GM12801 (cell line): ENCODE data around the gene TFPT.

Experiments used
- TF ChIP-seq, protein P1 (sequence below): IDR thresholded peaks from one replicate; pipeline ENCODE4 v1.5.1; 2011; ENCODE audit warnings: control low read depth; ENCODE audit not compliant: insufficient read length; ENCODE audit errors: extremely low read depth

Gene TFPT

DNA sequence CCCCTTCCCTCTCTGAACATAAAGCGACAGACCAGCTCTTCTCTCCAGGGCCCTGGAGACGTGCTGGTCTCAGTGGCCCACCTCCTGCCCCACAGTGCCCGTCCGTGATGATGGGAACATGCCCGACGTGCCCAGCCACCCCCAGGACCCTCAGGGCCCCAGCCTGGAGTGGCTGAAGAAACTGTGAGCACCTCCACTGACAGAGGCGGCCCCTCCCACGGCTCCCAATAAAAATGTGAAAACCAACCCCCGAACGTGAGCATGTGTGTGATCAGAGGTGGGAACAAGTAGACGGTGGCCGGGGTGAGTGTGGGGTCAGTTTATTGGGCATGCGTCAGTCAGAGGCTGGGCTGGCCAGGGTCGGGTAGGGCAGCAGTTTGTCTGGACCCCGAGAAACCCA, 8.7 kb downstream of the TFPT start:
- TF ChIP-seq, protein P1, sequence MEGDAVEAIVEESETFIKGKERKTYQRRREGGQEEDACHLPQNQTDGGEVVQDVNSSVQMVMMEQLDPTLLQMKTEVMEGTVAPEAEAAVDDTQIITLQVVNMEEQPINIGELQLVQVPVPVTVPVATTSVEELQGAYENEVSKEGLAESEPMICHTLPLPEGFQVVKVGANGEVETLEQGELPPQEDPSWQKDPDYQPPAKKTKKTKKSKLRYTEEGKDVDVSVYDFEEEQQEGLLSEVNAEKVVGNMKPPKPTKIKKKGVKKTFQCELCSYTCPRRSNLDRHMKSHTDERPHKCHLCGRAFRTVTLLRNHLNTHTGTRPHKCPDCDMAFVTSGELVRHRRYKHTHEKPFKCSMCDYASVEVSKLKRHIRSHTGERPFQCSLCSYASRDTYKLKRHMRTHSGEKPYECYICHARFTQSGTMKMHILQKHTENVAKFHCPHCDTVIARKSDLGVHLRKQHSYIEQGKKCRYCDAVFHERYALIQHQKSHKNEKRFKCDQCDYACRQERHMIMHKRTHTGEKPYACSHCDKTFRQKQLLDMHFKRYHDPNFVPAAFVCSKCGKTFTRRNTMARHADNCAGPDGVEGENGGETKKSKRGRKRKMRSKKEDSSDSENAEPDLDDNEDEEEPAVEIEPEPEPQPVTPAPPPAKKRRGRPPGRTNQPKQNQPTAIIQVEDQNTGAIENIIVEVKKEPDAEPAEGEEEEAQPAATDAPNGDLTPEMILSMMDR = no peak

DNA sequence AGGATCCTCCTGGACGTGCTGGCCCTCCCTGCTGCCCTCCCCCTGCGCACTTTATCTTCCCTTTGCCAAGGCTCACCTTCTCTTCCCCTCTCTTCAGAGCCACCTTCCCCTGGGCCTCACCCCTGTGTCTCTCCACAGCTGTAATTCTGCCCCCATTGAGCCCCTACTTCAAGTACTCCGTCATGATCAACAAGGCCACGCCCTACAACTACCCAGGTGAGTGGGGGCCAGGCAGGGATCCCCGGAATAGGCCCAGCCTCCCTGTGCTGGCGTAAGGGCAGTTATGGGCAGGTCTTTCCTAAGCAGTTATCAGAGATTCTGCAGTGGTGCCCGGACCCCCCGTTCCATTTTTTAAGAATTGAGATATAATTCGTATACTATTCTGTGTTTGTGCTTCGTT, 9.7 kb downstream of the TFPT start:
- TF ChIP-seq, protein P1 = no peak

DNA sequence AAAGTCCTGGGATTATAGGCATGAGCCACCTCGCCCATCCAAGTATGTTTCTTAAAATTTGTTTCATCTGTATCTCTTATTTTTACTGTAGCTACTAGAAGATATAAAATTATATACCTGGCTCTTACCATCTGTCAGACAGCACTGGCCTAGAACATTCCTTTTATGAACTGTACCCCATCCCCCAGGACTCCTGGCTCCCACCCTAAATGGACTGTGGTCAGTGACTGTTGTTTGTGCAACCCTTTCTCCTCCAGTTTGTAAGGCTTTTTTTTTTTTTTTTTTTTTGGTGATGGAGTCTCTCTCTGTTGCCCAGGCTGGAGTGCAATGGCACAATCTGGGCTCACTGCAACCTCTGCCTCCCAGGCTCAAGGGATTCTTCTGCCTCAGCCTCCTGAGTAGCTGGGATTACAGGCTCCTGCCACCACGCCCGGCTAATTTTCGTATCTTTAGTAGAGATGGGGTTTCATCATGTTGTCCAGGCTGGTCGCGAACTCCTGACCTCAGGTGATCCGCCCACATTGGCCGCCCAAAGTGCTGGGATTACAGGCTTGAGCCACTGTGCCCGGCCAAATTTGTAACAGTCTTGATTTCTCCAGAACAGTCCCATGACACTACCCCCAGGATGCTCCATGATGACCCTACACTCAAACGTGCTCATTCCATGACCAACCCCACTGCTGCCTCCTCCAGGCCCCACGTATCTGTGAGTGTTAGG, 10.3 kb downstream of the TFPT start:
- TF ChIP-seq, protein P1 = no peak

DNA sequence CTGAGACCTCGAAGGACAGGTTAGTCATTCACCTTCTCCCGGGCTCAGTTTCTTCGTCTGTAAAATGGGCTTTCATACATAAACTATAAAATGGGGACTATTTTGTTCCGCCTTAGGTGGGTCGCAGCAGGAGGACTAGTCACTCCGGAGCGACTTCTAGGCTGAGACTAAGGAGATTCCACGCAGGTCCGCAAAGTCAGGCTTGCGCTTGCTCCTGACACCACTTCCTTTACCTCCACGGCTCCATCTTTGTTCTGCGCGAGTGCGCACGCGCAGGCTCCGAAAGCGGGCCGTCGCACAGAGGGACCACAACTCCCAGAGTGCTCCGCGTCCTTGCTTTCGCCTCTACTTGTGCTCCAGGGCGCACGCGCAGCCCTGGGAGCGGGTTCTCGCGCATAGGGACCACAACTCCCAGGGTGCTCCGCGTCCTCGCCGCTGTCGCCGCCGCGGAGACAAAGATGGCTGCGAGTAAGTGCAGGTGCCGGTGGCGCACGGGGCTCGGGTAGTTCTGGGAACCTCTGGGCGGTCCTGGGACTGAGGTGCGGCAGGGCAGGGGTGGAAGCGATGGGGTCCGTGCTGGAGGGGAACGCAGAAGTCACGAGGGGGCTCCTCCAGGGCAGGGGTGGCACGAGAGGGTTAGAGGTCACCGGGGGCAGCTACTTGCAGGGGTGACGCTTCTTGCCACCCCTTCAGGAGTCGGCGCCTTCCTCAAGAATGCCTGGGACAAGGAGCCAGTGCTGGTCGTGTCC, 12.9 kb downstream of the TFPT start, which contains the start of gene NDUFA3:
TSS of gene NDUFA3 (plus strand) at position 435 of the 749 bp plus-strand sequence. CDS start at position 459, 24 bp downstream.
- TF ChIP-seq, protein P1 = no peak

DNA sequence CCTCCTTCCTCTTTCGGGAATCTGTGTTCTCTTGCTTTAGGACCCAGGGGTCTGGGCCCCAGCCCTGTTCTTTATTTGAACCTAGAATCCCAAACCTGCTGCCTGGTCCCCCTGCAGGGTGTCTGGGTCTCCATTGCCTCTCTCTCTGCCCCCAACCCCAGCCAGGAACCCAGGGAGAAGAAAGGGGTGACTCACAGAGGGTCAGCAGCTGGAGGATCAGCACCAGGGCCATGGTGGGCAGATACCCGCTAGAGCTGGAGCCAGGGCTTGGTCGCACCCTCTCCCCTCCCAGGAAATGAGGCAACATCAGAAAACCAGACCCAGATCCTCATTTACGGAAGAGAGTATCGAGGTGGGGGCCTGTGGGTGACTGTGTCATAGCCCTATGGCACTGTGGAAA, 14.9 kb downstream of the TFPT start, which contains the start of gene OSCAR:
TSS of gene OSCAR (minus strand) at position 243 of the 400 bp plus-strand sequence. CDS start at position 232, 11 bp downstream.
- TF ChIP-seq, protein P1 = no peak

DNA sequence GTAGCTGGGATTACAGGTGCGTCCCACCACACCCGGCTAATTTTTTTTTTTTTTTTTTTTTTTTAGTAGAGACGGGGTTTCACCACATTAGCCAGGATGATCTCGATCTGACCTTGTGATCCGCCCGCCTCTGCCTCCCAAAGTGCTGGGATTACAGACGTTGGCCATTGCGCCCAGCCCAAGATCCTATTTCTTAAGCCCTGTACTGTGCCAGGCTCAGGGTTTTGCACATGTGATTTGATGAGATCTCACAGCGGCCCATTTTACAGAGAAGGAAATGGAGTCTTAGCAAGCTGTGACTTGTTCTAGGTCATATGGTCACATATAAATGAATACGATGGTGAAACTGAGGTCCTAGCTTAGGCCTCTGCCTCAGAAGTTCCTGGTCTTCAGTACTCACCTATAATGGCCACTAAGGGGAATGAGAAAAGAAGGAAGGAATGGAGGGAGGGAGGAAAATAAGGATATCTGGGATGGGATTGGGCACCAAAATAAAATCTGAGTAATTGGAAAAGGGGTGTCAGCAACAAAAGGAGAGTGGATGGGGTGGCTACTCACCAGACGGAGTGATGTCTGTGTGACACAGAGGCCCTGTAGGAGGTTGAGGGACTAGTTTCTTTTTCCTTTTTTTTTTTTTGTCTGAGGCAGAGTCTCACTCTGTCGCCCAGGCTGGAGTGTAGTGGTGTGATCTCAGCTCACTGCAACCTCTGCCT, 16.1 kb downstream of the TFPT start:
- TF ChIP-seq, protein P1 = no peak

DNA sequence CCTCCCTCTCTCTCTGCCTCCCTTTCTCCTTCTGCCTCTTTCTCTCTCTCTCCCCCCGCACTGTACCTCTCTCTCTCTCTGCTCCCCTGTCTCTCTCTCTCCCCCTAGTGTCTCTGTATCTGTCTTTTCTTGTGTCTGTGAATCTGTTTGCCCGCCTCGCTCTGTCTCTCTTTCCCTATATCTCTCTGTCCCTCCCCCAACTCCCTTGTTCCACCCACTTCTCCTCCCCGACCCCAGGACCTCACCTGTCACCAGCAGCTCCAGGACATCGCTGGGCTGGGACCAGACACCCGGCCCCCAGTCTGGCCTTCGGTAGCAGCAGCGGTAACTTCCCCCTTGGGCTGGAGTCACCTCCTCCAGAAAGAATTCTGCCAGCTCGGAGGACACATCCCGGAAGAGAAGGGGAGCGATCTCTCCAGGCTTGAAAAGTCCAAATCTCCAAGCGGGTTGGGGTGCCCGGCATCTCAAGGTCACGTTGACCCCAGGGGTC, 18.8 kb downstream of the TFPT start:
- TF ChIP-seq, protein P1 = no peak
